ENCODE results near the gene GPX5.
A peak's percentile ranks its signal among the peaks of the same experiment; 100 is the strongest.

The GPX5 gene

GRCh38 chr6:28488916-28489365 lies 36.7 kb upstream of the GPX5 start (continued):
- TF ChIP-seq, protein P1, sequence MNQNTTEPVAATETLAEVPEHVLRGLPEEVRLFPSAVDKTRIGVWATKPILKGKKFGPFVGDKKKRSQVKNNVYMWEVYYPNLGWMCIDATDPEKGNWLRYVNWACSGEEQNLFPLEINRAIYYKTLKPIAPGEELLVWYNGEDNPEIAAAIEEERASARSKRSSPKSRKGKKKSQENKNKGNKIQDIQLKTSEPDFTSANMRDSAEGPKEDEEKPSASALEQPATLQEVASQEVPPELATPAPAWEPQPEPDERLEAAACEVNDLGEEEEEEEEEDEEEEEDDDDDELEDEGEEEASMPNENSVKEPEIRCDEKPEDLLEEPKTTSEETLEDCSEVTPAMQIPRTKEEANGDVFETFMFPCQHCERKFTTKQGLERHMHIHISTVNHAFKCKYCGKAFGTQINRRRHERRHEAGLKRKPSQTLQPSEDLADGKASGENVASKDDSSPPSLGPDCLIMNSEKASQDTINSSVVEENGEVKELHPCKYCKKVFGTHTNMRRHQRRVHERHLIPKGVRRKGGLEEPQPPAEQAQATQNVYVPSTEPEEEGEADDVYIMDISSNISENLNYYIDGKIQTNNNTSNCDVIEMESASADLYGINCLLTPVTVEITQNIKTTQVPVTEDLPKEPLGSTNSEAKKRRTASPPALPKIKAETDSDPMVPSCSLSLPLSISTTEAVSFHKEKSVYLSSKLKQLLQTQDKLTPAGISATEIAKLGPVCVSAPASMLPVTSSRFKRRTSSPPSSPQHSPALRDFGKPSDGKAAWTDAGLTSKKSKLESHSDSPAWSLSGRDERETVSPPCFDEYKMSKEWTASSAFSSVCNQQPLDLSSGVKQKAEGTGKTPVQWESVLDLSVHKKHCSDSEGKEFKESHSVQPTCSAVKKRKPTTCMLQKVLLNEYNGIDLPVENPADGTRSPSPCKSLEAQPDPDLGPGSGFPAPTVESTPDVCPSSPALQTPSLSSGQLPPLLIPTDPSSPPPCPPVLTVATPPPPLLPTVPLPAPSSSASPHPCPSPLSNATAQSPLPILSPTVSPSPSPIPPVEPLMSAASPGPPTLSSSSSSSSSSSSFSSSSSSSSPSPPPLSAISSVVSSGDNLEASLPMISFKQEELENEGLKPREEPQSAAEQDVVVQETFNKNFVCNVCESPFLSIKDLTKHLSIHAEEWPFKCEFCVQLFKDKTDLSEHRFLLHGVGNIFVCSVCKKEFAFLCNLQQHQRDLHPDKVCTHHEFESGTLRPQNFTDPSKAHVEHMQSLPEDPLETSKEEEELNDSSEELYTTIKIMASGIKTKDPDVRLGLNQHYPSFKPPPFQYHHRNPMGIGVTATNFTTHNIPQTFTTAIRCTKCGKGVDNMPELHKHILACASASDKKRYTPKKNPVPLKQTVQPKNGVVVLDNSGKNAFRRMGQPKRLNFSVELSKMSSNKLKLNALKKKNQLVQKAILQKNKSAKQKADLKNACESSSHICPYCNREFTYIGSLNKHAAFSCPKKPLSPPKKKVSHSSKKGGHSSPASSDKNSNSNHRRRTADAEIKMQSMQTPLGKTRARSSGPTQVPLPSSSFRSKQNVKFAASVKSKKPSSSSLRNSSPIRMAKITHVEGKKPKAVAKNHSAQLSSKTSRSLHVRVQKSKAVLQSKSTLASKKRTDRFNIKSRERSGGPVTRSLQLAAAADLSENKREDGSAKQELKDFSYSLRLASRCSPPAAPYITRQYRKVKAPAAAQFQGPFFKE (tag by site-specific recombination; IDR thresholded peaks at IDR 0.05; ENCODE audit: borderline replicate concordance): no peak
- TF ChIP-seq SETDB1 (IDR thresholded peaks at IDR 0.05; ENCODE audit: insufficient read length, low read length): no peak
- 0 out of 2 replicates have a peak, but pooled peaks have one; percentile 32 for TF ChIP-seq ZEB2 (tag by site-specific recombination; IDR thresholded peaks at IDR 0.05)
- no peak for TF ChIP-seq ZBTB1 (tag by site-specific recombination; IDR thresholded peaks at IDR 0.05)
- TF ChIP-seq ZNF132 (tag by site-specific recombination; IDR thresholded peaks at IDR 0.05; ENCODE audit: borderline replicate concordance): no peak
- TF ChIP-seq ZNF777 (tag by site-specific recombination; IDR thresholded peaks at IDR 0.05; ENCODE audit: borderline replicate concordance): no peak
- TF ChIP-seq ZNF19 (tag by site-specific recombination; IDR thresholded peaks at IDR 0.05; ENCODE audit: low read depth): no peak
- TF ChIP-seq SP7 (tag by site-specific recombination; IDR thresholded peaks at IDR 0.05): peak; percentile 58
- TF ChIP-seq SCRT1 (tag by site-specific recombination; IDR thresholded peaks at IDR 0.05; ENCODE audit: borderline replicate concordance): no peak
- no peak for TF ChIP-seq SALL2 (tag by site-specific recombination; IDR thresholded peaks at IDR 0.05; ENCODE audit: borderline replicate concordance)
- TF ChIP-seq HOXC10 (CRISPR knock-in tag; IDR thresholded peaks at IDR 0.05): no peak
- peak; percentile 25; the same call in 1 of the 2 replicates for TF ChIP-seq ZNF184 (tag by site-specific recombination; IDR thresholded peaks at IDR 0.05)
- no peak for TF ChIP-seq ZNF146 (tag by site-specific recombination; IDR thresholded peaks at IDR 0.05)
- TF ChIP-seq, protein P2, sequence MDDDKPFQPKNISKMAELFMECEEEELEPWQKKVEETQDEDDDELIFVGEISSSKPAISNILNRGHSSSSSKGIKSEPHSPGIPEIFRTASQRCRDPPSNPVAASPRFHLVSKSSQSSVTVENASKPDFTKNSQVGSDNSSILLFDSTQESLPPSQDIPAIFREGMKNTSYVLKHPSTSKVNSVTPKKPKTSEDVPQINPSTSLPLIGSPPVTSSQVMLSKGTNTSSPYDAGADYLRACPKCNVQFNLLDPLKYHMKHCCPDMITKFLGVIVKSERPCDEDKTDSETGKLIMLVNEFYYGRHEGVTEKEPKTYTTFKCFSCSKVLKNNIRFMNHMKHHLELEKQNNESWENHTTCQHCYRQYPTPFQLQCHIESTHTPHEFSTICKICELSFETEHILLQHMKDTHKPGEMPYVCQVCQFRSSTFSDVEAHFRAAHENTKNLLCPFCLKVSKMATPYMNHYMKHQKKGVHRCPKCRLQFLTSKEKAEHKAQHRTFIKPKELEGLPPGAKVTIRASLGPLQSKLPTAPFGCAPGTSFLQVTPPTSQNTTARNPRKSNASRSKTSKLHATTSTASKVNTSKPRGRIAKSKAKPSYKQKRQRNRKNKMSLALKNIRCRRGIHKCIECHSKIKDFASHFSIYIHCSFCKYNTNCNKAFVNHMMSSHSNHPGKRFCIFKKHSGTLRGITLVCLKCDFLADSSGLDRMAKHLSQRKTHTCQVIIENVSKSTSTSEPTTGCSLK (tag by site-specific recombination; IDR thresholded peaks at IDR 0.05): no peak
- no peak for TF ChIP-seq ZNF16 (tag by site-specific recombination; IDR thresholded peaks at IDR 0.05; ENCODE audit: low read depth)
- TF ChIP-seq, protein P3, sequence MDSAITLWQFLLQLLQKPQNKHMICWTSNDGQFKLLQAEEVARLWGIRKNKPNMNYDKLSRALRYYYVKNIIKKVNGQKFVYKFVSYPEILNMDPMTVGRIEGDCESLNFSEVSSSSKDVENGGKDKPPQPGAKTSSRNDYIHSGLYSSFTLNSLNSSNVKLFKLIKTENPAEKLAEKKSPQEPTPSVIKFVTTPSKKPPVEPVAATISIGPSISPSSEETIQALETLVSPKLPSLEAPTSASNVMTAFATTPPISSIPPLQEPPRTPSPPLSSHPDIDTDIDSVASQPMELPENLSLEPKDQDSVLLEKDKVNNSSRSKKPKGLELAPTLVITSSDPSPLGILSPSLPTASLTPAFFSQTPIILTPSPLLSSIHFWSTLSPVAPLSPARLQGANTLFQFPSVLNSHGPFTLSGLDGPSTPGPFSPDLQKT (IDR thresholded peaks at IDR 0.05; ENCODE audit: borderline replicate concordance, low read depth, low read length): no peak
- 0 out of 2 replicates have a peak, but pooled peaks have one; percentile 9 for TF ChIP-seq KLF9 (tag by site-specific recombination; IDR thresholded peaks at IDR 0.05; ENCODE audit: low read depth)
- TF ChIP-seq, protein P4, sequence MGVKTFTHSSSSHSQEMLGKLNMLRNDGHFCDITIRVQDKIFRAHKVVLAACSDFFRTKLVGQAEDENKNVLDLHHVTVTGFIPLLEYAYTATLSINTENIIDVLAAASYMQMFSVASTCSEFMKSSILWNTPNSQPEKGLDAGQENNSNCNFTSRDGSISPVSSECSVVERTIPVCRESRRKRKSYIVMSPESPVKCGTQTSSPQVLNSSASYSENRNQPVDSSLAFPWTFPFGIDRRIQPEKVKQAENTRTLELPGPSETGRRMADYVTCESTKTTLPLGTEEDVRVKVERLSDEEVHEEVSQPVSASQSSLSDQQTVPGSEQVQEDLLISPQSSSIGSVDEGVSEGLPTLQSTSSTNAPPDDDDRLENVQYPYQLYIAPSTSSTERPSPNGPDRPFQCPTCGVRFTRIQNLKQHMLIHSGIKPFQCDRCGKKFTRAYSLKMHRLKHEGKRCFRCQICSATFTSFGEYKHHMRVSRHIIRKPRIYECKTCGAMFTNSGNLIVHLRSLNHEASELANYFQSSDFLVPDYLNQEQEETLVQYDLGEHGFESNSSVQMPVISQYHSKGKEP (tag by site-specific recombination; IDR thresholded peaks at IDR 0.05): no peak; the same call in 1 of the 2 replicates
- TF ChIP-seq ZNF133 (tag by site-specific recombination; IDR thresholded peaks at IDR 0.05): no peak
- peak; percentile 59 for TF ChIP-seq ZNF394 (tag by site-specific recombination; IDR thresholded peaks at IDR 0.05; ENCODE audit: borderline replicate concordance)
- no peak for TF ChIP-seq ZNF239 (tag by site-specific recombination; IDR thresholded peaks at IDR 0.05)
- peak; percentile 84 for TF ChIP-seq ZNF660 (tag by site-specific recombination; IDR thresholded peaks at IDR 0.05)
- no peak for TF ChIP-seq ZNF514 (tag by site-specific recombination; IDR thresholded peaks at IDR 0.05)
- no peak for TF ChIP-seq ZBTB48 (tag by site-specific recombination; IDR thresholded peaks at IDR 0.05)
- TF ChIP-seq ZBTB6 (tag by site-specific recombination; IDR thresholded peaks at IDR 0.05): peak; percentile 64; the same call in 1 of the 2 replicates
- 0 out of 2 replicates have a peak, but pooled peaks have one; percentile 35 for TF ChIP-seq MZF1 (tag by site-specific recombination; IDR thresholded peaks at IDR 0.05; ENCODE audit: borderline replicate concordance)
- TF ChIP-seq, protein P5, sequence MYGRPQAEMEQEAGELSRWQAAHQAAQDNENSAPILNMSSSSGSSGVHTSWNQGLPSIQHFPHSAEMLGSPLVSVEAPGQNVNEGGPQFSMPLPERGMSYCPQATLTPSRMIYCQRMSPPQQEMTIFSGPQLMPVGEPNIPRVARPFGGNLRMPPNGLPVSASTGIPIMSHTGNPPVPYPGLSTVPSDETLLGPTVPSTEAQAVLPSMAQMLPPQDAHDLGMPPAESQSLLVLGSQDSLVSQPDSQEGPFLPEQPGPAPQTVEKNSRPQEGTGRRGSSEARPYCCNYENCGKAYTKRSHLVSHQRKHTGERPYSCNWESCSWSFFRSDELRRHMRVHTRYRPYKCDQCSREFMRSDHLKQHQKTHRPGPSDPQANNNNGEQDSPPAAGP (tag by site-specific recombination; IDR thresholded peaks at IDR 0.05): no peak
- TF ChIP-seq TCF7L2 (IDR thresholded peaks at IDR 0.05; ENCODE audit: borderline replicate concordance, low read depth, low read length): no peak

All from HEK293 (cell line).